ENCODE results near the gene MAPK1. TPM values are rescaled to one million over a fixed set of nuclear protein-coding genes. Genes with fewer than 3 reads are reported as not detected.

MAPK1 gene
- total and polyA plus RNA-seq, 2 donors (not counting 3 experiments of a cell fraction or from before 2014, with no cell fraction given), result 50.9 to 163 TPM

DNA sequence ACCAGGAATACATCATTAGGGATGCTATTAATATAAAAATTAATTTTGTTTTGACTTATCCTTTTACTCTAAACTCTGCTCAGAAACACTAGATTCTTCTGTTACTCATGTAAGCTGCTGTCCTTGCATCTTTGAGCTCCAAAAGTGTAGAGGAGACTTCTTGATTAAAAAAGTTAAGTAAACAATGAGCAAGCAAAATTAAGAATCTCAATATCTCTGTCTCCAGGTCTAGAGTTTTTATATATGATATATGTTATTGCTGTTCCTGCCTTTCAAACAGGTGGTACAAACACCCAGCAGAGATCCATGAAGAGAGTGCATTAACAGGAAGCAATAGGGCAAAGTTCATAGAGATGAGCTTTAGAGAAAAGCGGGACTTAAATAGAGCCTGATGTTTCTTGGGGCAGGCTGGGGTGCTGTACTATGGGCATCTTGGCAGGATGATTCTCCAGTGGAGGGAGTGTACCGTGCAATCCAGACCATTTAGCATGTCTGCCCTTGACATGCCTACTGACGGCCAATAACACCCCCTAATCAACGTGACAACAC lies 6.9 kb downstream of the MAPK1 start:
- H3K9ac ChIP-seq (replicated peaks; ENCODE audit: extremely low read depth, insufficient read depth, low read length), result no peak overlapping the region
- H3K4me3 ChIP-seq (replicated peaks in 1 of 3; ENCODE audit: insufficient read depth in 1 of 3, low read depth in 1 of 3, low read length in 3 of 3), result no peak overlapping the region
- H3K27me3 ChIP-seq (ENCODE audit: control insufficient read depth in 2 of 2, insufficient read depth in 2 of 2, low read length in 2 of 2), result no peaks in the 10 kb centered on the region
- H3K36me3 ChIP-seq (ENCODE audit: control insufficient read depth in 2 of 2, extremely low read depth in 1 of 2, insufficient read depth in 2 of 2, low read length in 2 of 2), result no peaks in the 10 kb centered on the region
- FAIRE-seq (no peak), DNase-seq (ENCODE audit: low read depth, low spot score) (no peak)
- intact Hi-C loops (cut with micrococcal nuclease) (no loop called here), dilution Hi-C loops (cut with MboI; ENCODE audit: extremely low pct_ligation_motif_present, low sequenced_read_pairs) (no loop called here)
- no peak overlapping the region for H3K27ac ChIP-seq (ENCODE audit: insufficient read depth, low read depth, low read length)
- ChIA-PET CTCF (interaction anchor here (1.1 to 1.3 kb wide), 2 partner anchors 26 to 85 kb away, joined by 3 to 4 read pairs; no protein-coding TSS in a partner anchor), POLR2A (no interaction called here)
- no peaks in the 10 kb centered on the region for H3K9me3 ChIP-seq (replicated peaks; ENCODE audit: control insufficient read depth, insufficient read depth, low read length)
- H3K9me1 ChIP-seq (replicated peaks; ENCODE audit: control insufficient read depth, extremely low read depth, insufficient read depth, low read length), result no peaks in the 10 kb centered on the region
- H3K4me1 ChIP-seq (ENCODE audit: control insufficient read depth, extremely low read depth, insufficient read depth, low read length), result peaks cover 11% of the 10 kb centered on the region
- TF ChIP-seq POLR2A (IDR thresholded peaks at IDR 0.05; ENCODE audit: low read depth, low read length) (no peak), POLR2AphosphoS5 (IDR thresholded peaks at IDR 0.05; ENCODE audit: insufficient read depth, low read depth, low read length) (no peak), MYC (IDR thresholded peaks at IDR 0.05; ENCODE audit: low read depth, low read length) (no peak), GATA2 (IDR thresholded peaks at IDR 0.05; ENCODE audit: insufficient read depth, insufficient read length, low read depth, low read length) (no peak), JUN (IDR thresholded peaks at IDR 0.05; ENCODE audit: borderline replicate concordance, insufficient read depth, insufficient read length, low read depth) (no peak), CTCF (IDR thresholded peaks at IDR 0.05; ENCODE audit: extremely low read depth in 1 of 2, insufficient read depth in 1 of 2, low read depth in 1 of 2, low read length in 2 of 2) (no peak), EZH2 (IDR thresholded peaks at IDR 0.05; ENCODE audit: borderline replicate concordance, low read depth, low read length, severe bottlenecking) (no peak), FOS (IDR thresholded peaks at IDR 0.05; ENCODE audit: borderline replicate concordance, insufficient read depth, low read length) (no peak)
- TF ChIP-seq, protein P1, sequence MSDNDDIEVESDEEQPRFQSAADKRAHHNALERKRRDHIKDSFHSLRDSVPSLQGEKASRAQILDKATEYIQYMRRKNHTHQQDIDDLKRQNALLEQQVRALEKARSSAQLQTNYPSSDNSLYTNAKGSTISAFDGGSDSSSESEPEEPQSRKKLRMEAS (IDR thresholded peaks at IDR 0.05; ENCODE audit: insufficient read depth, insufficient read length), result no peak
- BruUV-seq (replicated peaks), result no TSS peak
- H3K4me2 ChIP-seq (ENCODE audit: insufficient read depth, low read length), result no peak overlapping the region
- peaks cover 21% of the 10 kb centered on the region for H4K20me1 ChIP-seq (replicated peaks; ENCODE audit: control insufficient read depth, extremely low read depth, insufficient read depth, low read length)
- H3K79me2 ChIP-seq (ENCODE audit: control insufficient read depth, insufficient read depth, low read length), result peaks cover 100% of the 10 kb centered on the region
- no peak overlapping the region for H2AFZ ChIP-seq (ENCODE audit: low read depth, low read length)

Data from endothelial cell of umbilical vein (primary cell).